Ishikawa (cell line): Measurements from ENCODE around the gene KCNH4.

Experiments used
- CEBPB ChIP-seq: IDR thresholded peaks from 2 replicates; pipeline ENCODE4 v1.6.1; 2012
- CREB1 ChIP-seq: IDR thresholded peaks from 2 replicates; pipeline ENCODE4 v1.6.1; 2012; ENCODE audit warnings: low read depth
- EGR1 ChIP-seq: IDR thresholded peaks from 2 replicates; pipeline ENCODE4 v1.6.1; 2012
- EP300 ChIP-seq: IDR thresholded peaks from 2 replicates; pipeline ENCODE4 v1.6.1; 2012; ENCODE audit warnings: borderline replicate concordance
- FOXM1 ChIP-seq: IDR thresholded peaks from 2 replicates; pipeline ENCODE4 v1.6.1; 2012; ENCODE audit warnings: low read depth, borderline replicate concordance
- NFIC ChIP-seq: IDR thresholded peaks from 2 replicates; pipeline ENCODE4 v1.6.1; 2012
- RAD21 ChIP-seq: IDR thresholded peaks from 2 replicates; pipeline ENCODE4 v1.6.1; 2012; ENCODE audit warnings: low read depth
- TAF1 ChIP-seq: IDR thresholded peaks from 2 replicates; pipeline ENCODE4 v1.6.1; 2012; ENCODE audit warnings: low read depth, mild to moderate bottlenecking
- TCF12 ChIP-seq: IDR thresholded peaks from 2 replicates; pipeline ENCODE4 v1.6.1; 2012; ENCODE audit warnings: low read depth
- TEAD4 ChIP-seq: IDR thresholded peaks from 2 replicates; pipeline ENCODE4 v1.6.1; 2012
- YY1 ChIP-seq: IDR thresholded peaks from 2 replicates; pipeline ENCODE4 v1.6.1; 2012; ENCODE audit warnings: low read depth
- ZBTB7A ChIP-seq: IDR thresholded peaks from 2 replicates; pipeline ENCODE4 v1.6.1; 2012; ENCODE audit warnings: low read depth
- TF ChIP-seq, protein P1 (sequence below): IDR thresholded peaks from 2 replicates; pipeline ENCODE4 v1.6.1; 2012; ENCODE audit warnings: low read depth, mild to moderate bottlenecking
- TF ChIP-seq, protein P2 (sequence below): IDR thresholded peaks from 2 replicates; pipeline ENCODE4 v1.6.1; 2012
- TF ChIP-seq, protein P3 (sequence below): IDR thresholded peaks from 2 replicates; pipeline ENCODE4 v1.6.1; 2012

Gene KCNH4

DNA sequence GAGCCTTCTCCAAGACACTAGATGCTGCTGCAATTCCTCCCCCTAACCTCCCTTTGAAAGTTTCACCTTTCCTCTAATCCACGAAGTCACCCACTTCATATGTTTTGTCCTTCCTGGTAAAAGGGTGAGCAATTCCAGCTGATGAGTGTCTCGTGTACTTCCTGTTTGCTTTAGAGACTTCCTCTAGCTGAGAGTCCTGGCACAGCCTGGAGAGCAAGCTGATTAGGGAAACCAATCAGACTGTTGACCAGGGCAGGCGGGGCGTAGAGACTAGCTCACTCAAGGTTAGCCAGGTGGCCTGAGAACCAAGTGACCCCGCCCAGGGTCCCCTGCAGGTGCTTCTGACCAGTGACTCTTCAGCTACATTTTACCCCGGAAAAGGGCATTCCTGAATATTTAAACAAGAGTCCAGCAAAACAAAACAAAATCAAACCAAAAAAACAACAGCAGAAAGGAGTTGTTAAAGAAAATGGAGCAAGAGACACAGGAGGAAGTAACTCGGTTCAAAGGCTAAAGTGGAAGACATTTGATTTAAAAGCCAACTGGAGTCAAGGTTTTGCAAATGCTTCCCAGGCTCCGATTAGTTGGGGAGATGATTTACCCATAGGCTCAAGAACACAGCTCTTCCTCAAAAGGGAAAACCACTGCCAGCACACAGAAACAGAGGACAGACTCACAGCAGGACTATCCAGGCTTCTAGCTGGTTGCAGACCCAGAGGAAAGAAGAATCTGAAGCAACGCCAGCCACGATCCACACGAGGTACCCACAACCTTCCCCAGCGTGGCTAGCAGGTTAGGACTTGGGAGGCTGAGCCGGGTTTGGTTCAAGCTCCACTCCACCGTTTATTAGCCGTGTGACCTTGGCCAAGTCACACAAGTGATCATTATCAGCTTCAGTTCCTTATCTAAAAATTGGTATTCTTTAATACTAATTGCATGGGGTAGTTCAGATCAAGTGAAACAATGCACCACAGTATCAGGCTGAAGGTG is 45.0 kb downstream of the KCNH4 start:
- no peak for TF ChIP-seq FOXM1
- TF ChIP-seq, protein P1, sequence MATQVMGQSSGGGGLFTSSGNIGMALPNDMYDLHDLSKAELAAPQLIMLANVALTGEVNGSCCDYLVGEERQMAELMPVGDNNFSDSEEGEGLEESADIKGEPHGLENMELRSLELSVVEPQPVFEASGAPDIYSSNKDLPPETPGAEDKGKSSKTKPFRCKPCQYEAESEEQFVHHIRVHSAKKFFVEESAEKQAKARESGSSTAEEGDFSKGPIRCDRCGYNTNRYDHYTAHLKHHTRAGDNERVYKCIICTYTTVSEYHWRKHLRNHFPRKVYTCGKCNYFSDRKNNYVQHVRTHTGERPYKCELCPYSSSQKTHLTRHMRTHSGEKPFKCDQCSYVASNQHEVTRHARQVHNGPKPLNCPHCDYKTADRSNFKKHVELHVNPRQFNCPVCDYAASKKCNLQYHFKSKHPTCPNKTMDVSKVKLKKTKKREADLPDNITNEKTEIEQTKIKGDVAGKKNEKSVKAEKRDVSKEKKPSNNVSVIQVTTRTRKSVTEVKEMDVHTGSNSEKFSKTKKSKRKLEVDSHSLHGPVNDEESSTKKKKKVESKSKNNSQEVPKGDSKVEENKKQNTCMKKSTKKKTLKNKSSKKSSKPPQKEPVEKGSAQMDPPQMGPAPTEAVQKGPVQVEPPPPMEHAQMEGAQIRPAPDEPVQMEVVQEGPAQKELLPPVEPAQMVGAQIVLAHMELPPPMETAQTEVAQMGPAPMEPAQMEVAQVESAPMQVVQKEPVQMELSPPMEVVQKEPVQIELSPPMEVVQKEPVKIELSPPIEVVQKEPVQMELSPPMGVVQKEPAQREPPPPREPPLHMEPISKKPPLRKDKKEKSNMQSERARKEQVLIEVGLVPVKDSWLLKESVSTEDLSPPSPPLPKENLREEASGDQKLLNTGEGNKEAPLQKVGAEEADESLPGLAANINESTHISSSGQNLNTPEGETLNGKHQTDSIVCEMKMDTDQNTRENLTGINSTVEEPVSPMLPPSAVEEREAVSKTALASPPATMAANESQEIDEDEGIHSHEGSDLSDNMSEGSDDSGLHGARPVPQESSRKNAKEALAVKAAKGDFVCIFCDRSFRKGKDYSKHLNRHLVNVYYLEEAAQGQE = no peak
- TF ChIP-seq TCF12 = no peak

DNA sequence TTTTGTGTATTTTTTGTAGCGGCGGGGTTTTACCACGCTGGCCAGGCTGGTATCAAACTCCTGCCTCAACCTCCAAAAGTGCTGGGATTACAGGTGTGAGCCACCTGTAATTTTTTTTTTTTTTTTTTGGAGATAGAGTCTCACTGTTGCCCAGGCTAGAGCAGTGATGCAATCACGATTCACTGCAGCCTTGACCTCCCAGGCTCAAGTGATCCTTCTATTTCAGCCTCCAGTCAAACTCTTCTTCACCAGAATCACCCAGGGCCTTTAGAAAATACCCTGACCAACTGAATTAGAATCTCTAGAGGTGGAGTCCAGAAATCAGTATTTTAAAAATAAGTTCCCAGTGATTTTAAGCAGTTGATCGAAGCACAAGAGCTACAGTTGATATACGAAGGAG is 45.8 kb downstream of the KCNH4 start:
- TF ChIP-seq YY1 (no peak), CEBPB (no peak), RAD21 (no peak), EGR1 (no peak)
- TF ChIP-seq, protein P2, sequence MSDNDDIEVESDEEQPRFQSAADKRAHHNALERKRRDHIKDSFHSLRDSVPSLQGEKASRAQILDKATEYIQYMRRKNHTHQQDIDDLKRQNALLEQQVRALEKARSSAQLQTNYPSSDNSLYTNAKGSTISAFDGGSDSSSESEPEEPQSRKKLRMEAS = 0 out of 2 replicates have a peak, but pooled peaks have one; percentile 0

DNA sequence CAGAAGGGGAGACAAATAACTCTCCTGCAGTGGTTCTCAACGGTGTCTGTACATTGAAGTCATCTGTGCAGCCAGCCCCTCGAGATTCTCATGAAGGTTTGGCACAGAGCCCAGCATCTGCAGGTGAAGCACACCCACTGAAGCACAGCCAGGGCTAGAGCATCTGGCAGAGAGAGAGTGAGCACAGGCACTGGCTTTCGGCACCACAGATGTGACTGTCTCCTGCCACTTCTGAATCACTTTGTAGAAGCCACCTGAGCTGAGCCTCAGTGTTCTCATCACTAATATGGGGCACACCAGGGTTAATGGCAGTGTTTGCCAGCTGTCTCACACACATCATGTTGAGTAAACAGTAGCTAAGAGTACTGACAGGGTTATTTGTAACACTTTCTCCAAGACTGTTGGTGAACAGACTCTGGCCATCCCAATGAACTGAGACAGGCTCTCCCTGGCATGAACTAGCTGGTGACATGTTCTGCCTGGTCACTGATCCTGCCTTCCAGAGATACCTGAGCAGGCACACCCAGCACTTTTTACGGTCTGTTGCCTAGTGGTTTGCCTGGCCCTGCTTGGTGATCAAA is 47.4 kb downstream of the KCNH4 start:
- peak; percentile 61 for TF ChIP-seq NFIC
- TF ChIP-seq, protein P2 = no peak

DNA sequence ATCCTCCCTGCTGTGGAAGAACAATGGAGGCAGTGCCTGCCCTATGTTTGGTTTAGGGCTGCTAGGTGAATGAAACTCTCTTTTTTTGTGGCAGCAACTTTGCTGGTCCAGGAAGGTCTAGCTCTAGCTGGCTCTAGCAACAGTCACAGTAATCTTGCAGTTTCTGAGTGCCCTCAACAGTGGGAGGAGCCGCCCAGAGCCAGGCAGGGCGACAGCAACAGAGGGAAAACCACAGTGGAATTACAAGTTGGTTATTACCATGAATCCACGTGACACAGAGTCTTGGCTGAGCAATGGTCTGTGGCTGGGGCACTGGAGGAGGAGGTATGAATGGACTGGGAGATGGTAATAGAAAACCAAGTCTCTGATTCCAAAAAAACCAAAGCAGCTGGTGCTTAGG is 48.0 kb downstream of the KCNH4 start:
- TF ChIP-seq, protein P1 = no peak
- TF ChIP-seq, protein P2 = 0 out of 2 replicates have a peak, but pooled peaks have one; percentile 37
- TF ChIP-seq, protein P3, sequence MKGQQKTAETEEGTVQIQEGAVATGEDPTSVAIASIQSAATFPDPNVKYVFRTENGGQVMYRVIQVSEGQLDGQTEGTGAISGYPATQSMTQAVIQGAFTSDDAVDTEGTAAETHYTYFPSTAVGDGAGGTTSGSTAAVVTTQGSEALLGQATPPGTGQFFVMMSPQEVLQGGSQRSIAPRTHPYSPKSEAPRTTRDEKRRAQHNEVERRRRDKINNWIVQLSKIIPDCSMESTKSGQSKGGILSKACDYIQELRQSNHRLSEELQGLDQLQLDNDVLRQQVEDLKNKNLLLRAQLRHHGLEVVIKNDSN = peak; percentile 75

DNA sequence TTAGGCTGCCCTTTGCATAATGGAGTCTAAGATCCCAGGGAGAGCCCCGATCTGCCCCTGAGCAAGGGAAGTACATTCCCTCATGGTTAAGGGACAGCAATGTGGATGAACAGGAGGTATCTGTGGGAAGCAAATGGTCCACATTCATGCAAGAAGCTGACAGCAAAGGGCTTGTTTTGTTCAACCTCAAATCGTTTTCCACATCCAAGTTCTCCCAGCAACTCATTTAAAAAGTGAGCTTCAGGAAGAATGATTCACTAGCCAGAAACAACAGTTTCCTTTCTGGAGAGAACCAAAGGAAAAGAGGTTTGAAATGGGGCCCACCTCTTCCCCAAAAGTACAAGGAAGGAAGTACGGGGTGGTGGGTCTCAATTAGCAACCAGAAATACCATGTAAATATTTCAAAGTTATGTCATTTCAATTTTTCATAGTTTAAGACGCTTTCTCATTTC is 48.9 kb downstream of the KCNH4 start:
- TF ChIP-seq, protein P1 = no peak
- TF ChIP-seq CREB1 = no peak
- no peak for TF ChIP-seq TAF1
- no peak for TF ChIP-seq TEAD4
- TF ChIP-seq, protein P3 = no peak
- TF ChIP-seq TCF12 = no peak
- TF ChIP-seq NFIC = no peak
- TF ChIP-seq, protein P2 = no peak
- TF ChIP-seq ZBTB7A = no peak
- TF ChIP-seq EP300 = no peak
- TF ChIP-seq CEBPB = no peak
- no peak for TF ChIP-seq YY1
- no peak for TF ChIP-seq FOXM1
- no peak for TF ChIP-seq RAD21
- TF ChIP-seq EGR1 = no peak
